TTC549 (cell line): Measurements from ENCODE around the gene HNRNPAB.
"Not testable (repeated sequence)": the region's sequence is repeated elsewhere in the genome, so short reads cannot be mapped to it uniquely, and the experiment has no call there.

Experiments used
- FAIRE-seq: peaks from 2 replicates; lab custom pipeline; 2012; peaks lifted over from hg19 to GRCh38; lab: Jason Lieb, UNC

Gene HNRNPAB

GRCh38 chr5:178196986-178197385, 7.3 kb upstream of the HNRNPAB start:
- FAIRE-seq = no peak

- FAIRE-seq = not testable (repeated sequence)
Observed at GRCh38 chr5:178198151-178198550, 6.2 kb upstream of the HNRNPAB start.

- FAIRE-seq = no peak
Observed at GRCh38 chr5:178198706-178199105, 5.6 kb upstream of the HNRNPAB start.

- no peak for FAIRE-seq
Observed at GRCh38 chr5:178199581-178200434, 4.5 kb upstream of the HNRNPAB start.

- FAIRE-seq = no peak
Observed at GRCh38 chr5:178201221-178201926, 3.0 kb upstream of the HNRNPAB start.

GRCh38 chr5:178201927-178202235, 2.5 kb upstream of the HNRNPAB start:
- FAIRE-seq = no peak

GRCh38 chr5:178202541-178202940, 1.8 kb upstream of the HNRNPAB start:
- FAIRE-seq = no peak

- no peak for FAIRE-seq
Observed at GRCh38 chr5:178203670-178204181, 607 bp upstream of the HNRNPAB start.

- FAIRE-seq = no peak
Observed at GRCh38 chr5:178204935-178205748, 809 bp downstream of the HNRNPAB start.

- no peak for FAIRE-seq
Observed at GRCh38 chr5:178205749-178206047, 1.4 kb downstream of the HNRNPAB start.

GRCh38 chr5:178206166-178207101, 2.1 kb downstream of the HNRNPAB start:
- FAIRE-seq = no peak

- FAIRE-seq = no peak
Observed at GRCh38 chr5:178207183-178207916, 3.0 kb downstream of the HNRNPAB start.

- no peak for FAIRE-seq
Observed at GRCh38 chr5:178207917-178208280, 3.6 kb downstream of the HNRNPAB start.

- no peak for FAIRE-seq
Observed at GRCh38 chr5:178208540-178209227, 4.4 kb downstream of the HNRNPAB start.

GRCh38 chr5:178209334-178210072, 5.2 kb downstream of the HNRNPAB start:
- FAIRE-seq = no peak

- no peak for FAIRE-seq
Observed at GRCh38 chr5:178210073-178210535, 5.8 kb downstream of the HNRNPAB start.

GRCh38 chr5:178210686-178211085, 6.4 kb downstream of the HNRNPAB start:
- FAIRE-seq = no peak

- FAIRE-seq = no peak
Observed at GRCh38 chr5:178211095-178212048, 7.0 kb downstream of the HNRNPAB start.
